ENCODE data around the gene LPAR6.

The LPAR6 gene

DNA sequence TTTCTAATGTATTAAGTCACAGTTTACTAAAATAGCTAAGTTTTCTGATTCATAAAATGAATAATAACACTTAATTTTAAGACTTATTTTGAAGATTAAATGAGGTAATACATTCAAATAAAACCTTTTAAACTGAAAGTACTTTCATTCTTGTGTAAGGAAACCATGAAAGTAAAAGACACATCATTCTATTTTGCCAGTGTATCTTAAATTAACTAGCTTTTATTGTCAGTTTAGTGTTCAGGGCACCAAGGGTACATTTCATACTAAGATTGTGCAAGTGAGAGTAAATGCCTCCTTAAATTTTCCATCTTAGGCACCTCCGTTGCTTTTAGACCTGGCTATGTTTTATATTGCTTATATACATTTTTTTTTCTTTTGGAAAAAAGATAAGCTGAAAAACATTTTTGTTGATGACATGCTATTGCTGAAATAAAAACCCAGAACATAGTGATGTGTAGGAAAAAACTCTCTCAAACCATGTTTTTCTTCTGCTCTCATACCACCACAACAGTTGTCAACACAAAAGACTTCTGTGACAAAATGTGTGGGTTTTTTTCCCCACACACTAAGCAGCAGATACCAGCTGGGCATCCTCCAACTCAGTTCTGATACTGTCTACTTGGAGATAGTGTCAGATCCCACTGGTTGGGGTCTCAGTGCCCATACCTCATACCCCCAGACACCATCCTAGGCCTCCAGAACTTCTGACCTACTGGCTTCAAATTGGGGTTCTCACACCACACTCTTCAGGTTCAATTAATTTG is 30.7 kb upstream of the LPAR6 start:
- Histone ChIP-seq H3K4me2 (ENCODE audit: low read length) (no peak overlapping the region), H3K4me3 (ENCODE audit: low read depth, low read length) (no peak overlapping the region), H3K36me3 (ENCODE audit: control insufficient read depth in 1 of 2, insufficient read depth in 2 of 2, low read length in 2 of 2) (no peaks in the 10 kb centered on the region), H4K12ac (ENCODE audit: low read depth, low read length) (no peak overlapping the region), H4K8ac (ENCODE audit: low read depth, low read length) (no peak overlapping the region), H4K91ac (ENCODE audit: low read depth, low read length) (no peak overlapping the region), H3K79me2 (ENCODE audit: control insufficient read depth, insufficient read depth, low read length, poor library complexity) (no peaks in the 10 kb centered on the region), H3K23ac (ENCODE audit: low read length) (no peak overlapping the region), H2BK120ac (ENCODE audit: insufficient read depth, low read length, poor library complexity) (no peak overlapping the region), H3K14ac (ENCODE audit: low read length) (no peak overlapping the region), H2BK12ac (ENCODE audit: low read length) (no peak overlapping the region), H2BK5ac (ENCODE audit: low read depth, low read length, poor library complexity) (no peak overlapping the region), H3K4me1 (ENCODE audit: control insufficient read depth in 1 of 2, insufficient read depth in 2 of 2, low read length in 2 of 2) (no peaks in the 10 kb centered on the region), H3K79me1 (ENCODE audit: low read length) (no peaks in the 10 kb centered on the region), H3K27ac (ENCODE audit: low read depth, low read length) (no peak overlapping the region), H3K9me3 (ENCODE audit: insufficient read depth, low read depth, low read length) (no peaks in the 10 kb centered on the region), H3K9ac (ENCODE audit: low read length) (no peak overlapping the region), H3K18ac (ENCODE audit: low read length) (no peak overlapping the region), H2AK5ac (ENCODE audit: low read length) (no peak overlapping the region), H3K27me3 (ENCODE audit: insufficient read depth, low read length) (no peaks in the 10 kb centered on the region), H2AFZ (ENCODE audit: insufficient read depth, low read length, poor library complexity) (no peak overlapping the region), H3K4ac (ENCODE audit: low read depth, low read length) (no peak overlapping the region)
- DNase-seq = no peak
- no CpG with 5 or more reads among the region's 1 CpG for WGBS (ENCODE audit: extremely low coverage, insufficient coverage, insufficient read length)

DNA sequence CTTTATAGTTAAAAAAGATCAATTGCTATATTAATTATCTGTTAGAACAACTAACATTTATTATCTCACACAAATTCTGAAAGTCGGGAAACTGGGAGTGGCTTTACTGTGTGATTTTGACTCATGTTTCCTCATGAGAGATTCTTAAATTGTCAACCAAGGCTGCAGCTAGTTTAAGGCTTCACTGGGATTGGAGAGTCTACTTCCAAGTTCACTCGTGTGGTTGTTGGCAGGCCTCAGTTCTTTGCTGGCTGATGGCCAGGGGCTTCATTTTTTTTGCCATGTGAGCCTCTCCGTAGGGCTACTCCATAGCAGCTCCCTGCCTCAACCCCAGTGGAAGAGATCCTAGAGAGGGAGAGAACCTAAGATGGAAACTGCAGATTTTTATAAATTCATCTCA is 24.5 kb upstream of the LPAR6 start:
- no peak overlapping the region for H3K18ac ChIP-seq (ENCODE audit: low read length)
- no peak overlapping the region for H3K27ac ChIP-seq (ENCODE audit: low read depth, low read length)
- H3K4ac ChIP-seq (ENCODE audit: low read depth, low read length) = no peak overlapping the region
- no peak overlapping the region for H4K12ac ChIP-seq (ENCODE audit: low read depth, low read length)
- no peak overlapping the region for H2BK120ac ChIP-seq (ENCODE audit: insufficient read depth, low read length, poor library complexity)
- H4K91ac ChIP-seq (ENCODE audit: low read depth, low read length) = no peak overlapping the region
- no CpG with 5 or more reads among the region's 3 CpGs for WGBS (ENCODE audit: extremely low coverage, insufficient coverage, insufficient read length)
- no peaks in the 10 kb centered on the region for H3K4me1 ChIP-seq (ENCODE audit: control insufficient read depth in 1 of 2, insufficient read depth in 2 of 2, low read length in 2 of 2)
- no peak overlapping the region for H2BK5ac ChIP-seq (ENCODE audit: low read depth, low read length, poor library complexity)
- H3K36me3 ChIP-seq (ENCODE audit: control insufficient read depth in 1 of 2, insufficient read depth in 2 of 2, low read length in 2 of 2) = no peaks in the 10 kb centered on the region
- no peak overlapping the region for H2BK12ac ChIP-seq (ENCODE audit: low read length)
- peak in 1 of 2 donors; percentile 3 for DNase-seq
- no peaks in the 10 kb centered on the region for H3K9me3 ChIP-seq (ENCODE audit: insufficient read depth, low read depth, low read length)
- no peak overlapping the region for H3K4me2 ChIP-seq (ENCODE audit: low read length)
- H3K4me3 ChIP-seq (ENCODE audit: low read depth, low read length) = no peak overlapping the region
- no peaks in the 10 kb centered on the region for H3K79me1 ChIP-seq (ENCODE audit: low read length)
- H3K23ac ChIP-seq (ENCODE audit: low read length) = no peak overlapping the region
- H3K27me3 ChIP-seq (ENCODE audit: insufficient read depth, low read length) = no peaks in the 10 kb centered on the region
- no peak overlapping the region for H2AFZ ChIP-seq (ENCODE audit: insufficient read depth, low read length, poor library complexity)
- H2AK5ac ChIP-seq (ENCODE audit: low read length) = no peak overlapping the region
- no peak overlapping the region for H3K14ac ChIP-seq (ENCODE audit: low read length)
- no peak overlapping the region for H3K9ac ChIP-seq (ENCODE audit: low read length)
- H4K8ac ChIP-seq (ENCODE audit: low read depth, low read length) = no peak overlapping the region
- no peaks in the 10 kb centered on the region for H3K79me2 ChIP-seq (ENCODE audit: control insufficient read depth, insufficient read depth, low read length, poor library complexity)

GRCh38 chr13:48436661-48437288 is 23.9 kb upstream of the LPAR6 start:
- no peak for DNase-seq
- Histone ChIP-seq H3K79me1 (ENCODE audit: low read length) (no peaks in the 10 kb centered on the region), H3K4ac (ENCODE audit: low read depth, low read length) (no peak overlapping the region), H2AFZ (ENCODE audit: insufficient read depth, low read length, poor library complexity) (no peak overlapping the region), H2AK5ac (ENCODE audit: low read length) (no peak overlapping the region), H3K36me3 (ENCODE audit: control insufficient read depth in 1 of 2, insufficient read depth in 2 of 2, low read length in 2 of 2) (no peaks in the 10 kb centered on the region), H4K8ac (ENCODE audit: low read depth, low read length) (no peak overlapping the region), H3K79me2 (ENCODE audit: control insufficient read depth, insufficient read depth, low read length, poor library complexity) (no peaks in the 10 kb centered on the region), H3K23ac (ENCODE audit: low read length) (no peak overlapping the region), H2BK5ac (ENCODE audit: low read depth, low read length, poor library complexity) (no peak overlapping the region), H3K9ac (ENCODE audit: low read length) (no peak overlapping the region), H3K4me1 (ENCODE audit: control insufficient read depth in 1 of 2, insufficient read depth in 2 of 2, low read length in 2 of 2) (no peaks in the 10 kb centered on the region), H4K12ac (ENCODE audit: low read depth, low read length) (no peak overlapping the region), H3K27ac (ENCODE audit: low read depth, low read length) (no peak overlapping the region), H3K14ac (ENCODE audit: low read length) (no peak overlapping the region), H4K91ac (ENCODE audit: low read depth, low read length) (no peak overlapping the region), H2BK120ac (ENCODE audit: insufficient read depth, low read length, poor library complexity) (no peak overlapping the region), H3K18ac (ENCODE audit: low read length) (no peak overlapping the region), H2BK12ac (ENCODE audit: low read length) (no peak overlapping the region), H3K4me2 (ENCODE audit: low read length) (no peak overlapping the region), H3K9me3 (ENCODE audit: insufficient read depth, low read depth, low read length) (no peaks in the 10 kb centered on the region), H3K4me3 (ENCODE audit: low read depth, low read length) (no peak overlapping the region), H3K27me3 (ENCODE audit: insufficient read depth, low read length) (no peaks in the 10 kb centered on the region)
- WGBS (ENCODE audit: extremely low coverage, insufficient coverage, insufficient read length) = no CpG with 5 or more reads among the region's 2 CpGs

DNA sequence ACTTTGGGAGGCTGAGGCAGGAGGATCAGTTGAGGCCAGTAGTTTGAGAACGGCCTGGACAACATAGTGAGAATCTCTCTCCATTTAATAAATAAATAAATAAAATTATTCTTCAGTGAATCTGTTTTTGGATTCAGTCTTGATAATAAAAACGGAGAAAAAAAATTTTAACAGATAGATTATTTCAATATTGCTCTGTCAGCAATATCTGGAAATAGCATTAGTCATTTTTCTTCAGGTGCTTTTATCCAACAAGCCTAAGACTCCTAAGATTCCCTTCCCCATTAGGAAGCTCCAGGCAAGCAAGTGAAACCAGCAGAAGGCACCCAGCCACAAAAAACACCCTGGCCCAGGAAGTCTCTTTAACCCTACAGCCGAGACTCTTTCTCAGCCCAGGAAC is 21.3 kb upstream of the LPAR6 start:
- WGBS (ENCODE audit: extremely low coverage, insufficient coverage, insufficient read length) = no CpG with 5 or more reads among the region's 3 CpGs
- no peak overlapping the region for H2AFZ ChIP-seq (ENCODE audit: insufficient read depth, low read length, poor library complexity)

More for the DNA sequence above, 21.3 kb upstream of the LPAR6 start:
- H3K14ac ChIP-seq (ENCODE audit: low read length) = no peak overlapping the region
- no peak overlapping the region for H3K27ac ChIP-seq (ENCODE audit: low read depth, low read length)
- peak overlapping the region; percentile 72 for H3K9ac ChIP-seq (ENCODE audit: low read length)
- no peak overlapping the region for H3K4me3 ChIP-seq (ENCODE audit: low read depth, low read length)
- no peaks in the 10 kb centered on the region for H3K79me2 ChIP-seq (ENCODE audit: control insufficient read depth, insufficient read depth, low read length, poor library complexity)
- no peak overlapping the region for H2BK5ac ChIP-seq (ENCODE audit: low read depth, low read length, poor library complexity)
- H3K27me3 ChIP-seq (ENCODE audit: insufficient read depth, low read length) = no peaks in the 10 kb centered on the region
- H4K12ac ChIP-seq (ENCODE audit: low read depth, low read length) = no peak overlapping the region
- H3K4me1 ChIP-seq (ENCODE audit: control insufficient read depth in 1 of 2, insufficient read depth in 2 of 2, low read length in 2 of 2) = no peaks in the 10 kb centered on the region
- H3K79me1 ChIP-seq (ENCODE audit: low read length) = no peaks in the 10 kb centered on the region
- no peak overlapping the region for H4K91ac ChIP-seq (ENCODE audit: low read depth, low read length)
- H2BK120ac ChIP-seq (ENCODE audit: insufficient read depth, low read length, poor library complexity) = no peak overlapping the region
- no peak overlapping the region for H4K8ac ChIP-seq (ENCODE audit: low read depth, low read length)
- H3K4me2 ChIP-seq (ENCODE audit: low read length) = no peak overlapping the region
- H2BK12ac ChIP-seq (ENCODE audit: low read length) = no peak overlapping the region
- H3K36me3 ChIP-seq (ENCODE audit: control insufficient read depth in 1 of 2, insufficient read depth in 2 of 2, low read length in 2 of 2) = no peaks in the 10 kb centered on the region
- H3K18ac ChIP-seq (ENCODE audit: low read length) = no peak overlapping the region
- no peaks in the 10 kb centered on the region for H3K9me3 ChIP-seq (ENCODE audit: insufficient read depth, low read depth, low read length)
- H2AK5ac ChIP-seq (ENCODE audit: low read length) = no peak overlapping the region
- H3K4ac ChIP-seq (ENCODE audit: low read depth, low read length) = no peak overlapping the region
- H3K23ac ChIP-seq (ENCODE audit: low read length) = no peak overlapping the region
- no peak for DNase-seq
